GM18951 (cell line): ENCODE measurements around the gene PRDM5.

Experiments
- POLR2A ChIP-seq: IDR thresholded peaks from 4 replicates; pipeline ENCODE4 v1.6.1; 2011; ENCODE audit warnings: mild to moderate bottlenecking; ENCODE audit not compliant: insufficient read length, insufficient read depth; ENCODE audit errors: extremely low read depth
- in situ Hi-C: fragments of 300-500 bp; cut with MboI; formaldehyde crosslinking; loops from one replicate; pipeline ENCODE4 v1.12.0; 2022; ENCODE audit warnings: low sequenced_read_pairs, mixed read lengths, inconsistent platforms; ENCODE audit not compliant: unreplicated experiment

PRDM5 gene

DNA sequence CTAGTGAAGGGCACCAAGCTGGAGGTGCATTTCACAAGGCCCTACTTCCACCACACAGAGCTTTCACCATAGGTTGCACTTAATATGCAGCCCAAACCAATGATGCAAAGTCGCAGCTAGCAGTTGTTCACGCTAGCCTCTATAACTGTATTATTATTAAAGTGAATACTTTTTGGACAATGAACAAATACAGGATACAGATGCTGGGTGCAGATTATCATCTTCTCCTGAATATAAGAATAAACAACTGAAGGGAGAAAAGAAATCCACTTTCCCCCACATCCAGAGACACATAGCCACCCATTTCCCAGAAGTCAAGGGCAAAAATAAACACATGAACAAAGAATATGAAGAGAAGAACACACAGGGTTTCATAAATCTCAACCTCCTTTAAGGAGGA, 107.2 kb downstream of the PRDM5 start:
- no peak for TF ChIP-seq POLR2A
- in situ Hi-C loops, result no loop called here

GRCh38 chr4:120814886-120815285, 107.6 kb downstream of the PRDM5 start:
- TF ChIP-seq POLR2A, result no peak
- in situ Hi-C loops, result no loop called here

DNA sequence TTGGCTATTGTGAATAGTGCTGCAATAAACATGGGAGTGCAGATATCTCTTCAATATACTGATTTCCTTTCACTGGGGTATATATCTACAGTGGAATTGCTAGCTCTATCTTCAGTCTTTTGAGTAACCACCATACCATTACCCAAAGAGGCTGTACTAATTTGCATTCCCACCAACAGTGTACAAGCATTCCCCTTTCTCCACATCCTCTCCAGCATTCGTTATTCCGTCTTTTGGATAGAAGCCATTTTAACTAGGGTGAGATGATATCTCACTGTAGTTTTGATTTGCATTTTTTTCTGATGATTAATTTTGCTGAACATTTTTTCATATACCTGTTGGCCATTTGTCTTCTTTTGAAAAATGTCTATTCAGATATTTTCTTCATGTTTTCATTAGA, 110.3 kb downstream of the PRDM5 start:
- no peak for TF ChIP-seq POLR2A
- in situ Hi-C loops, result no loop called here

GRCh38 chr4:120809518-120809917, 113.0 kb downstream of the PRDM5 start:
- TF ChIP-seq POLR2A, result no peak
- in situ Hi-C loops, result no loop called here

DNA sequence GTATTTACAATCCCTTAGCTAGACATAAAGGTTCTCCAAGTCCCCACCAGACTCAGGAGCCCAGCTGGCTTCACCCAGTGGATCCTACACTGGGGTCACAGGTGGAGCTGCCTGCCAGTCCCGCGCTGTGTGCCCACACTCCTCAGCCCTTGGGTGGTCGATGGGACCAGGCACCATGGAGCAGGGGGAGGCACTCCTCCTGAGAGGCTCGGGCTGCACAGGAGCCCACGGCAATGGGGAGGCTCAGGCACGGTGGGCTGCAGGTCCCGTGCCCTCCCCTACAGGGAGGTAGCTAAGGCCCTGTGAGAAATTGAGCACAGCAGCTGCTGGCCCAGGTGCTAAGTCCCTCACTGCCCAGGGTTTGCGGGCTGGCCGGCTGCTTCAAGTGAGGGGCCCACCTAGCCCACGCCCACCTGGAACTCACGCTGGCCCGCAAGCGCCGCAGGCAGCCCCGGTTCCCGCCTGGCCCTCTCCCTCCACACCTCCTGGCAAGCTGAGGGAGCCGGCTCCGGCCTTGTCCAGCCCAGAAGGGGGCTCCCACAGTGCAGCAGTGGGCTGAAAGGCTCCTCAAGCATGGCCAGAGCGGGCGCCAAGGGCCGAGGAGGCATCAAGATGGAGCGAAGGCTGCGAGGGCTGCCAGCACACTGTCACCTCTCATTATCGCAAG, 113.9 kb downstream of the PRDM5 start:
- TF ChIP-seq POLR2A, result no peak
- in situ Hi-C loops, result no loop called here

- no peak for TF ChIP-seq POLR2A
- in situ Hi-C loops, result no loop called here
These were observed 121.3 kb downstream of the PRDM5 start for GRCh38 chr4:120801137-120801758.

GRCh38 chr4:120798570-120798969, 124.0 kb downstream of the PRDM5 start:
- no peak for TF ChIP-seq POLR2A
- in situ Hi-C loops, result no loop called here

DNA sequence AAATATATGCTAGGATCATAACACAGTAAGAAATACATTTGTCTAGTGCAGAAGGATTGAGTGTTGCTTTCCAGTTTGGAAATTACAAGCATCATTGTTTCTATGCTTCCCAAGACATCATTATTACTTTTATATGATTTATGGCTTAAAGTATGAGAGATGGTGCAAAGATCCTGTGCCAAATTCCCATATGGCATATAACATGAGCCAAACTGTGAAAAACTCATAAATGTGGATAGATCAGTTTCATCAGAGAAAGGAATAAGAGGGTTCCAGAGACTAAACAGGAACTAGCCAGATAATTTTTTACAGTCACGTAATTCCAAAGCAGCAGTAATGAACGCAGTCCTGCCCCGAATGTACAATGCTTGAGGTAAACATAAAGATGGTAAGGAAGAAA, 126.3 kb downstream of the PRDM5 start:
- in situ Hi-C loops, result no loop called here
- TF ChIP-seq POLR2A, result no peak

DNA sequence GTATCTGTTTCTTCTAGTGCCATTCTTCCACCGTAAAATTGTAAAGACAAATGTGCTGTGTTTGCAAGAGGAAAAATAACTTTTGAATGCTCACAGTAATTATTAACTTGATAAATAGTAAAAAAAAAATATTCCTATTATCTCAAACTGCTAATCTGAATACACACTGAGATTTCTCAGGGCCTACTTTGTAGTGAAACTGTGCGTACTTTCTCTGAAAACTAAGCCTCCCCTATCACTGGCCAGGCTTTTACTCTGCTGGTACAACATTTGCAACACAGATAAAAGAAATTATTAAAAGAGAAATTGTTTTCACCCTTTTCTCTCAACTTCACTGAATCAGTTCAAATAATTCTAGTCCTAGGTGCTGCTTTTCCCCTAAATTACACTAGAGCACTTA, 137.3 kb downstream of the PRDM5 start:
- TF ChIP-seq POLR2A, result no peak
- in situ Hi-C loops, result no loop called here

GRCh38 chr4:120777459-120777858, 145.1 kb downstream of the PRDM5 start:
- no peak for TF ChIP-seq POLR2A
- in situ Hi-C loops, result no loop called here

- in situ Hi-C loops, result no loop called here
- TF ChIP-seq POLR2A, result no peak
These were observed 147.1 kb downstream of the PRDM5 start for GRCh38 chr4:120775431-120775830.

DNA sequence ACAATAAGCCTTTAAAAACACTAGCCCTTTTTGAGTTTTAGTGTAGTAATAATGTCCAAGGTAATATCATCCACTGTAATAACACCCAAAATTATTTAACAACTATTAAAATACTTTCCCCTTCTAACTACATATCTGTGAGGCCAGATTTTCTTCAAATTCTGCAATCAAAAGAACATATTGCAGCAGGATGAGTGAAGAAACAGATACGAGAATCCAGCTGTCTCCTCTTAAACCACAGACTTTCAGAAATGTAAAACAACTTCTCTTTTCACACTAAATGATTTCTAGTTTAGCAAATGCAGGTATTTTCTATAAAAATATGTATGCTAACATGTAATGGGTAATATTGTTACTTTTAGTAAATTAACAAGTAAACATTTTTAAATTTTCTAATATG, 148.9 kb downstream of the PRDM5 start:
- TF ChIP-seq POLR2A, result no peak
- in situ Hi-C loops, result no loop called here

DNA sequence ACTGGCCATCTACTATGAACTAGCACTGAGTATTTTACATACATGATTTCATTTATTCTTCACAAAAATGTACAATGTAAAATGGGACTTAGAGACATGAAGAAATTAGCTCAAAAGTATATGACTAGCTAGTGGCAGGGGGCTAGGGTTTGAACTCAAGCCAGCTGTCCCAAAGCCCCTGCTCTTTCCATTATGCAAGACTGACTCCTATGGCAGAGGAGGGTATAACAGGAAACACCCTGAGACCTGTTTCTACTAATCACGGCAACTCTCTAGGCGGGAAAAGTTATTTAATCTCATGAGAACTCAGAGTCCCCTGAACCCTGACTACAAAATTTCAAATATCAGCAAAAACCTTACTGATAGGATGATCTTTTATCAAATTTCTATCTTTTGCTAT, 150.6 kb downstream of the PRDM5 start:
- TF ChIP-seq POLR2A, result no peak
- in situ Hi-C loops, result no loop called here

GRCh38 chr4:120770897-120771296, 151.6 kb downstream of the PRDM5 start:
- in situ Hi-C loops, result no loop called here

More at GRCh38 chr4:120770897-120771296, 151.6 kb downstream of the PRDM5 start:
- TF ChIP-seq POLR2A, result no peak
